Activated CD4-positive, alpha-beta memory T cell treated with anti-CD3 and anti-CD28 coated beads for 36 hours (primary cell): Measurements from ENCODE around the gene TNFSF9. TPM values are rescaled to one million over a fixed set of nuclear protein-coding genes. Genes with fewer than 3 reads are reported as not detected.

Experiments used
- total RNA-seq, 2 experiments: library from RNA; stranded (reverse); gene quantifications; one replicate each; pipeline ENCODE4 v1.2.3, GENCODE V29; 2021

Gene TNFSF9
- total RNA-seq, 2 experiments from 2014 or later = 1.2 to 1.4 TPM

Other genes with a start within 250 kb of the TNFSF9 start
- gene ACER1, start 197.4 kb upstream of the TNFSF9 start, total RNA-seq = under 1 TPM in 1 of 2 experiments, not detected in 1; 0.14 TPM
- 100 to 1,000 TPM; 171 to 177 TPM for gene CLPP, start 169.5 kb upstream of the TNFSF9 start, total RNA-seq
- gene ALKBH7, start 158.2 kb upstream of the TNFSF9 start, total RNA-seq = 10 to 100 TPM; 57.6 to 58.5 TPM
- 1 to 10 TPM; 1.6 to 2.0 TPM for gene PSPN, start 155.1 kb upstream of the TNFSF9 start, total RNA-seq
- gene GTF2F1, start 137.9 kb upstream of the TNFSF9 start, total RNA-seq = 10 to 100 TPM; 67.0 to 70.9 TPM
- 100 to 1,000 TPM; 296 to 305 TPM for gene KHSRP, start 106.2 kb upstream of the TNFSF9 start, total RNA-seq
- gene SLC25A41, start 97.3 kb upstream of the TNFSF9 start, total RNA-seq = not detected
- gene SLC25A23, start 71.2 kb upstream of the TNFSF9 start, total RNA-seq = 10 to 100 TPM; 28.6 to 29.6 TPM
- gene CRB3, start 66.8 kb upstream of the TNFSF9 start, total RNA-seq = 1 to 10 TPM; 1.6 to 2.4 TPM
- 10 to 100 TPM; 62.1 to 69.3 TPM for gene DENND1C, start 49.2 kb upstream of the TNFSF9 start, total RNA-seq
- 10 to 100 TPM in 1 of 2 experiments, 1 to 10 TPM in 1; 8.3 to 11.2 TPM for gene TUBB4A, start 28.7 kb upstream of the TNFSF9 start, total RNA-seq
- gene CD70, start 60.1 kb downstream of the TNFSF9 start, total RNA-seq = 10 to 100 TPM in 1 of 2 experiments, 1 to 10 TPM in 1; 8.4 to 10.7 TPM
- 10 to 100 TPM; 36.5 to 38.6 TPM for gene TNFSF14, start 139.1 kb downstream of the TNFSF9 start, total RNA-seq
- gene C3, start 189.6 kb downstream of the TNFSF9 start, total RNA-seq = 1 to 10 TPM; 1.2 to 2.4 TPM
- 10 to 100 TPM; 72.1 to 75.4 TPM for gene GPR108, start 206.6 kb downstream of the TNFSF9 start, total RNA-seq
- 10 to 100 TPM; 55.9 to 56.2 TPM for gene TRIP10, start 208.7 kb downstream of the TNFSF9 start, total RNA-seq
- gene SH2D3A, start 236.4 kb downstream of the TNFSF9 start, total RNA-seq = 10 to 100 TPM; 17.1 to 18.2 TPM
- gene VAV1, start 241.7 kb downstream of the TNFSF9 start, total RNA-seq = 10 to 100 TPM; 77.9 to 84.5 TPM